T-cell (primary cell): Measurements from ENCODE around the gene SHOC2. TPM values are rescaled to one million over a fixed set of nuclear protein-coding genes. Genes with fewer than 3 reads are reported as not detected.

ENCODE experiments used
- ATAC-seq, 4 experiments: fragments of 200-7000 bp in 3 of 4; fragments of 150-1000 bp in 1 of 4; cut with Tn5 transposase; replicated peaks in 1 of 4; 1 replicate in 3 of 4; 2 replicates in 1 of 4; pipeline ENCODE4 v1.10.0; 2021; ENCODE audit warnings: moderate library complexity in 3 of 4, mild to moderate bottlenecking in 2 of 4, moderate number of reproducible peaks in 1 of 4
- CTCF ChIA-PET, 2 donors: fragments of 300-600 bp; sonication (Branson Sonifier 250); formaldehyde crosslinking; loops; one replicate each; lab custom pipeline; 2022; ENCODE audit warnings: antibody characterized with exemption in 2 of 2; lab: Charles Lee
- POLR2A ChIA-PET, 2 donors: fragments of 300-600 bp; sonication (Branson Sonifier 250); formaldehyde crosslinking; loops; one replicate each; lab custom pipeline; 2022; ENCODE audit warnings: antibody characterized with exemption in 2 of 2; lab: Charles Lee
- DNase-seq, 35 experiments: peaks; one replicate each; pipeline versions ENCODE4 v3.0.0 to v3.0.0-alpha.2; 2013 to 2023
- H3K27ac ChIP-seq: one replicate; pipeline ENCODE4 v1.5.1; 2013; ENCODE audit warnings: low read length
- H3K27me3 ChIP-seq, 2 experiments: replicated peaks in 1 of 2; 1 replicate in 1 of 2; 2 replicates in 1 of 2; pipeline versions ENCODE4 v1.6.1 to v1.7.0; 2013; ENCODE audit warnings: low read length in 1 of 2, mixed read lengths in 1 of 2; ENCODE audit not compliant: control insufficient read depth in 2 of 2, insufficient read depth in 2 of 2; ENCODE audit errors: extremely low read depth in 1 of 2
- H3K36me3 ChIP-seq, 2 donors: 1 replicate in 1 of 2; 2 replicates in 1 of 2; pipeline versions ENCODE4 v1.6.1 to v1.7.0; 2013; ENCODE audit warnings: low read length in 1 of 2; ENCODE audit not compliant: control insufficient read depth in 2 of 2, insufficient read depth in 1 of 2; ENCODE audit errors: extremely low read depth in 1 of 2
- H3K4me1 ChIP-seq, 2 experiments: 1 replicate in 1 of 2; 2 replicates in 1 of 2; pipeline versions ENCODE4 v1.6.1 to v1.7.0; 2013; ENCODE audit warnings: low read length in 2 of 2, mixed read lengths in 1 of 2; ENCODE audit not compliant: insufficient read depth in 2 of 2, control insufficient read depth in 1 of 2; ENCODE audit errors: extremely low read depth in 1 of 2
- H3K4me3 ChIP-seq, 2 donors: 1 replicate in 1 of 2; 2 replicates in 1 of 2; pipeline versions ENCODE4 v1.5.1 to v1.7.0; 2013; ENCODE audit warnings: mild to moderate bottlenecking in 2 of 2, low read length in 1 of 2, moderate library complexity in 1 of 2; ENCODE audit not compliant: control insufficient read depth in 1 of 2; ENCODE audit errors: extremely low read depth in 1 of 2
- H3K9me3 ChIP-seq: 2 replicates; pipeline ENCODE4 v1.7.0; 2013
- H3K27ac Mint-ChIP-seq, 2 donors: one replicate each; pipeline ENCODE4 v1.8.0; 2020 to 2021; ENCODE audit warnings: mild to moderate bottlenecking in 2 of 2, mixed read lengths in 2 of 2
- H3K27me3 Mint-ChIP-seq, 2 donors: one replicate each; pipeline ENCODE4 v1.8.0; 2021 to 2022; ENCODE audit warnings: mixed read lengths in 2 of 2
- H3K36me3 Mint-ChIP-seq: one replicate; pipeline ENCODE4 v1.8.0; 2021; ENCODE audit warnings: mixed read lengths
- H3K4me1 Mint-ChIP-seq, 3 donors: one replicate each; pipeline ENCODE4 v1.8.0; 2020 to 2022; ENCODE audit warnings: mixed read lengths in 3 of 3, mild to moderate bottlenecking in 1 of 3
- H3K4me3 Mint-ChIP-seq, 3 donors: one replicate each; pipeline ENCODE4 v1.8.0; 2020 to 2022; ENCODE audit warnings: mild to moderate bottlenecking in 3 of 3, mixed read lengths in 3 of 3, moderate library complexity in 3 of 3
- H3K9me3 Mint-ChIP-seq, 3 donors: one replicate each; pipeline ENCODE4 v1.8.0; 2020 to 2022; ENCODE audit warnings: mixed read lengths in 3 of 3
- WGBS: methylation state at CpG from one replicate; pipeline ENCODE4 v1.1.5; 2013; ENCODE audit warnings: missing lambda C conversion rate; ENCODE audit not compliant: insufficient coverage; 5-methylcytosine and 5-hydroxymethylcytosine counted together
- total RNA-seq, 35 experiments: library from RNA in 6 of 35; stranded (reverse) in 6 of 35; fragments of 120-200 nt in 1 of 35; gene quantifications; one replicate each; pipeline versions ENCODE4 v1.2.1 to v1.2.4 and lab custom pipeline; 2013 to 2026

SHOC2 gene
- total RNA-seq, 5 donors from 2014 or later (not counting 1 experiment from before 2014, with no cell fraction given), result 53.3 to 65.1 (median 54.0) TPM

DNA sequence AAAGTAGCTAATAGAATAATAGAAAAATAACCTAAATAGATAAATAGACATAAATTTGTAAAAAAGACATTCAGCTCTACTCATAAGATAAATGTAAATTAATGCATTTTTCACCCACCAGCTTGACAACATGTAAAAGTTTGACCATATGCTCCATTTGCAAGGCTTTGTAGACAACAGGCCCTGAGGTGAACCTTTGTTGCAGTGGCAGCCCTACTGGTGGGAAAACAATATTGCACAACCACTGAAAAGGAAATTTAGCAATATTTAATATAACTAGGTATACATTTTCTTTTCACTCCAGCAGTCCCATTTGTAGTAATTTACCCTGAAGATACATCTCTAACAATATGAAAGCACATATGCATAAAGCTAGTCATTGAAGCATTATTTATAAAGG lies 118.5 kb downstream of the SHOC2 start:
- Histone ChIP-seq H3K9me3 (peaks cover 3% of the 10 kb centered on the region), H3K4me3 (no peak overlapping the region), H3K4me1 (no peaks in the 10 kb centered on the region), H3K27ac (no peak overlapping the region), H3K36me3 (no peaks in the 10 kb centered on the region), H3K27me3 (no peaks in the 10 kb centered on the region)
- Mint-ChIP-seq H3K9me3 (peaks cover 16 to 41% (median 31%) of the 10 kb centered on the region in 3 donors), H3K4me1 (no peaks in the 10 kb centered on the region), H3K4me3 (no peak overlapping the region), H3K27ac (no peak overlapping the region), H3K36me3 (peaks cover 17% of the 10 kb centered on the region), H3K27me3 (peaks cover 4 to 14% of the 10 kb centered on the region in 2 donors)
- ChIA-PET POLR2A (no interaction called here), CTCF (interaction anchor here in 1 of 2 donors (0.7 kb wide), 1 partner anchor 27 kb away, joined by 3 read pairs; no protein-coding TSS in a partner anchor)
- DNase-seq (no peak), ATAC-seq (no peak)

- Mint-ChIP-seq H3K4me1 (no peaks in the 10 kb centered on the region), H3K36me3 (peaks cover 6% of the 10 kb centered on the region), H3K4me3 (no peak overlapping the region), H3K9me3 (peaks cover 17 to 31% (median 21%) of the 10 kb centered on the region in 3 donors), H3K27ac (no peak overlapping the region), H3K27me3 (peaks cover 4 to 14% of the 10 kb centered on the region in 2 donors)
- no CpG with 5 or more reads among the region's 2 CpGs for WGBS
- H3K27me3 ChIP-seq, result no peaks in the 10 kb centered on the region
- DNase-seq, result no peak
- H3K4me3 ChIP-seq, result no peak overlapping the region
- H3K9me3 ChIP-seq, result peaks cover 3% of the 10 kb centered on the region
- H3K27ac ChIP-seq, result no peak overlapping the region
- ChIA-PET POLR2A (interaction anchor here in 1 of 2 donors (0.7 kb wide), 1 partner anchor 60 kb away, joined by 5 read pairs; no protein-coding TSS in a partner anchor), CTCF (no interaction called here)
- ATAC-seq, result no peak
- H3K36me3 ChIP-seq, result no peaks in the 10 kb centered on the region
- no peaks in the 10 kb centered on the region for H3K4me1 ChIP-seq
Measured at GRCh38 chr10:111039522-111039921, 120.1 kb downstream of the SHOC2 start.

DNA sequence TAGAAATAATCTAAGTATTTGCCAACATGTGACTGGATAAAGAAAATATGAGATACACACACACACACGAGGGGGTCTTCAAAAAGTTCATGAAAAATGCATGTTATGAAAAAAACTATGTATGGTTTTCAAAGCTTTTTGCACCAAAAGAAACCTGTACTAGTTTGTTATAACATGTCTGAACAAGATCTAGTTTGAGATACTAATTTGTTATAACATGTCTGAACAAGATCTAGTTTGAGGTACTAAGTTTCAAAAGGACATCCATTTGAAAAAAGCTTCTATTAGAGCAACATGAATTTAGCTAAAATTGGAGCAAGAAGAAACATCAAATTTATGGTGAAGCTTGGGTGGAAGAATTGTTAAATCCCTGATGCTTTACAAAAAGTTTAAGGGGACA lies 137.6 kb downstream of the SHOC2 start:
- no peaks in the 10 kb centered on the region for H3K4me1 ChIP-seq
- peaks cover 2 to 23% of the 10 kb centered on the region in 2 experiments for H3K27me3 ChIP-seq
- peaks cover 15 to 35% (median 17%) of the 10 kb centered on the region in 3 donors for H3K9me3 Mint-ChIP-seq
- peaks cover 14 to 42% of the 10 kb centered on the region in 2 donors for H3K27me3 Mint-ChIP-seq
- H3K4me1 Mint-ChIP-seq, result no peaks in the 10 kb centered on the region
- H3K36me3 Mint-ChIP-seq, result peaks cover 4% of the 10 kb centered on the region
- no peaks in the 10 kb centered on the region for H3K36me3 ChIP-seq
- ChIA-PET CTCF (no interaction called here), POLR2A (no interaction called here)
- no peak overlapping the region for H3K4me3 ChIP-seq
- no CpG with 5 or more reads among the region's 1 CpG for WGBS
- no peak overlapping the region for H3K27ac Mint-ChIP-seq
- peaks cover 4% of the 10 kb centered on the region for H3K9me3 ChIP-seq
- H3K4me3 Mint-ChIP-seq, result no peak overlapping the region
- ATAC-seq (no peak), DNase-seq (no peak)
- H3K27ac ChIP-seq, result no peak overlapping the region

Other genes starting within 250 kb of the SHOC2 start
- 100 to 1,000 TPM; 239 to 335 (median 309) TPM for gene PDCD4, start 47.7 kb upstream of the SHOC2 start, total RNA-seq
- gene BBIP1, start 424 bp upstream of the SHOC2 start, total RNA-seq, result 10 to 100 TPM; 28.6 to 36.6 (median 32.0) TPM
- gene ADRA2A, start 157.4 kb downstream of the SHOC2 start, total RNA-seq, result under 1 TPM; 0.09 to 0.26 (median 0.12) TPM